Glutamatergic neuron (in vitro differentiated cells): ENCODE measurements around the gene CLEC16A. TPM values are rescaled to one million over a fixed set of nuclear protein-coding genes. Genes with fewer than 3 reads are reported as not detected.
A peak's percentile ranks its signal among the peaks of the same experiment; 100 is the strongest.

Source experiments
- DNase-seq: peaks from one replicate; pipeline ENCODE4 v3.0.0; 2022
- H3K27ac Mint-ChIP-seq: one replicate; pipeline ENCODE4 v1.8.0; 2020; ENCODE audit warnings: mild to moderate bottlenecking, mixed read lengths, inconsistent platforms; ENCODE audit not compliant: unreplicated experiment
- H3K27me3 Mint-ChIP-seq: one replicate; pipeline ENCODE4 v1.8.0; 2020; ENCODE audit warnings: mild to moderate bottlenecking, moderate library complexity, mixed read lengths, inconsistent platforms; ENCODE audit not compliant: unreplicated experiment
- H3K36me3 Mint-ChIP-seq: one replicate; pipeline ENCODE4 v1.8.0; 2020; ENCODE audit warnings: mild to moderate bottlenecking, mixed read lengths, inconsistent platforms; ENCODE audit not compliant: unreplicated experiment
- H3K4me1 Mint-ChIP-seq: one replicate; pipeline ENCODE4 v1.8.0; 2020; ENCODE audit warnings: mild to moderate bottlenecking, low read depth, mixed read lengths, inconsistent platforms; ENCODE audit not compliant: unreplicated experiment
- H3K4me3 Mint-ChIP-seq: one replicate; pipeline ENCODE4 v1.8.0; 2020; ENCODE audit warnings: mild to moderate bottlenecking, mixed read lengths, inconsistent platforms; ENCODE audit not compliant: unreplicated experiment
- H3K9me3 Mint-ChIP-seq: one replicate; pipeline ENCODE4 v1.8.0; 2020; ENCODE audit warnings: mild to moderate bottlenecking, moderate library complexity, mixed read lengths, inconsistent platforms; ENCODE audit not compliant: unreplicated experiment
- CTCF ChIP-seq: fragments of 200-600 bp; sonication (generic); IDR thresholded peaks from one replicate; pipeline ENCODE4 v1.5.0; 2021; ENCODE audit not compliant: partially characterized antibody, unreplicated experiment
- total RNA-seq: library from RNA; stranded (reverse); fragmentation: NEBNext Ultra II Directional; extraction: Animal tissue kit (Norgen Biotek cat#: 25700); gene quantifications from one replicate; pipeline ENCODE4 v1.2.1, GENCODE V29; 2021; ENCODE audit not compliant: unreplicated experiment

CLEC16A gene
- total RNA-seq, 1 donor from 2014 or later = 43.0 TPM

- H3K27ac Mint-ChIP-seq = no peak overlapping the region
- H3K9me3 Mint-ChIP-seq = no peaks in the 10 kb centered on the region
- H3K36me3 Mint-ChIP-seq = no peaks in the 10 kb centered on the region
- peaks cover 8% of the 10 kb centered on the region for H3K27me3 Mint-ChIP-seq
- peak; percentile 33 for DNase-seq
- no peak for TF ChIP-seq CTCF
- no peak overlapping the region for H3K4me3 Mint-ChIP-seq
- no peaks in the 10 kb centered on the region for H3K4me1 Mint-ChIP-seq
Measured at GRCh38 chr16:10930755-10931093, 13.6 kb upstream of the CLEC16A start.

- Mint-ChIP-seq H3K4me1 (no peaks in the 10 kb centered on the region), H3K27me3 (peaks cover 8% of the 10 kb centered on the region), H3K4me3 (no peak overlapping the region), H3K36me3 (no peaks in the 10 kb centered on the region), H3K27ac (no peak overlapping the region), H3K9me3 (no peaks in the 10 kb centered on the region)
- no peak for TF ChIP-seq CTCF
- DNase-seq = no peak
Measured at GRCh38 chr16:10931134-10931533, 13.2 kb upstream of the CLEC16A start.

- no peaks in the 10 kb centered on the region for H3K9me3 Mint-ChIP-seq
- TF ChIP-seq CTCF = no peak
- no peak overlapping the region for H3K4me3 Mint-ChIP-seq
- peaks cover 8% of the 10 kb centered on the region for H3K27me3 Mint-ChIP-seq
- H3K27ac Mint-ChIP-seq = no peak overlapping the region
- peaks cover under 1% of the 10 kb centered on the region for H3K4me1 Mint-ChIP-seq
- DNase-seq = no peak
- H3K36me3 Mint-ChIP-seq = no peaks in the 10 kb centered on the region
Measured at GRCh38 chr16:10931977-10932632, 12.3 kb upstream of the CLEC16A start.

GRCh38 chr16:10932959-10933710, 11.2 kb upstream of the CLEC16A start:
- no peak for DNase-seq
- Mint-ChIP-seq H3K4me3 (no peak overlapping the region), H3K9me3 (no peaks in the 10 kb centered on the region), H3K36me3 (no peaks in the 10 kb centered on the region), H3K27ac (no peak overlapping the region), H3K27me3 (peaks cover 10% of the 10 kb centered on the region), H3K4me1 (peaks cover 2% of the 10 kb centered on the region)
- TF ChIP-seq CTCF = no peak

- H3K4me3 Mint-ChIP-seq = no peak overlapping the region
- H3K27ac Mint-ChIP-seq = no peak overlapping the region
- DNase-seq = no peak
- peaks cover 2% of the 10 kb centered on the region for H3K9me3 Mint-ChIP-seq
- H3K36me3 Mint-ChIP-seq = no peaks in the 10 kb centered on the region
- H3K27me3 Mint-ChIP-seq = peaks cover 11% of the 10 kb centered on the region
- no peak for TF ChIP-seq CTCF
- peaks cover 7% of the 10 kb centered on the region for H3K4me1 Mint-ChIP-seq
Measured at GRCh38 chr16:10933865-10934264, 10.5 kb upstream of the CLEC16A start.
